A549 (cell line): ENCODE data around the gene PLOD3. TPM values are rescaled to one million over a fixed set of nuclear protein-coding genes. Genes with fewer than 3 reads are reported as not detected.

Experiments
- ATOH8 ChIP-seq: fragments of 250-450 bp; sonication (Bioruptor Pico); IDR thresholded peaks from 2 replicates; pipeline ENCODE4 v1.5.0; 2020; ENCODE audit warnings: low read depth, mild to moderate bottlenecking, moderate library complexity
- CBX8 ChIP-seq: fragments of 200-600 bp; sonication (generic); IDR thresholded peaks from 2 replicates; pipeline ENCODE4 v1.6.1; 2016
- CHD4 ChIP-seq: fragments of 200-600 bp; sonication (generic); IDR thresholded peaks from 2 replicates; pipeline ENCODE4 v1.6.1; 2016; ENCODE audit warnings: antibody characterized with exemption, mild to moderate bottlenecking, borderline replicate concordance
- E2F6 ChIP-seq: IDR thresholded peaks from 2 replicates; pipeline ENCODE4 v1.6.1; 2012; ENCODE audit warnings: low read depth, borderline replicate concordance
- ELK1 ChIP-seq: fragments of 150-350 bp; IDR thresholded peaks from 2 replicates; pipeline ENCODE4 v1.6.1; 2014; ENCODE audit warnings: low read depth, mild to moderate bottlenecking, low read length
- EP300 ChIP-seq, 2 experiments: fragments of >200 bp; sonication (Bioruptor Twin); formaldehyde crosslinking; IDR thresholded peaks; 2 replicates in 1 of 2; 3 replicates in 1 of 2; pipeline ENCODE4 v1.6.1; 2016 to 2017
- ESRRA ChIP-seq: fragments of 150-350 bp; IDR thresholded peaks from 2 replicates; pipeline ENCODE4 v1.6.1; 2014; ENCODE audit warnings: mild to moderate bottlenecking, low read length, borderline replicate concordance
- FOSB ChIP-seq: fragments of 250-450 bp; sonication (Bioruptor Pico); IDR thresholded peaks from 2 replicates; pipeline ENCODE4 v1.5.0; 2020; ENCODE audit warnings: mild to moderate bottlenecking, moderate library complexity
- FOSL2 ChIP-seq, 2 experiments: fragments of 450-650 bp in 1 of 2; fragments of >200 bp in 1 of 2; sonication (Bioruptor Twin) in 1 of 2; formaldehyde crosslinking; IDR thresholded peaks; 2 replicates each; pipeline versions ENCODE4 v1.5.0 to v1.6.1; 2016 to 2020; ENCODE audit warnings: mild to moderate bottlenecking in 1 of 2, moderate library complexity in 1 of 2
- HDAC2 ChIP-seq: fragments of 200-600 bp; sonication (generic); IDR thresholded peaks from 2 replicates; pipeline ENCODE4 v1.6.1; 2016
- HOXA7 ChIP-seq: fragments of 250-450 bp; sonication (Bioruptor Pico); IDR thresholded peaks from 2 replicates; pipeline ENCODE4 v1.5.0; 2020; ENCODE audit warnings: mild to moderate bottlenecking, moderate library complexity
- HOXB13 ChIP-seq: fragments of 250-450 bp; sonication (Bioruptor Pico); IDR thresholded peaks from 2 replicates; pipeline ENCODE4 v1.5.0; 2020; ENCODE audit warnings: low read depth, mild to moderate bottlenecking, moderate library complexity
- JUN ChIP-seq, 2 experiments: fragments of >200 bp; sonication (Bioruptor Twin); formaldehyde crosslinking; IDR thresholded peaks; 2 replicates in 1 of 2; 3 replicates in 1 of 2; pipeline ENCODE4 v1.6.1; 2016 to 2017
- JUNB ChIP-seq: fragments of >200 bp; sonication (Bioruptor Twin); formaldehyde crosslinking; IDR thresholded peaks from 2 replicates; pipeline ENCODE4 v1.6.1; 2016
- KDM1A ChIP-seq: fragments of 200-600 bp; sonication (generic); IDR thresholded peaks from 2 replicates; pipeline ENCODE4 v1.6.1; 2016; ENCODE audit warnings: low read depth, mild to moderate bottlenecking
- KDM5A ChIP-seq: fragments of 200-600 bp; sonication (generic); IDR thresholded peaks from 2 replicates; pipeline ENCODE4 v1.6.1; 2016; ENCODE audit warnings: antibody characterized with exemption, mild to moderate bottlenecking
- MAFK ChIP-seq: fragments of 450-650 bp; IDR thresholded peaks from 2 replicates; pipeline ENCODE4 v1.6.1; 2014; ENCODE audit not compliant: partially characterized antibody
- MAZ ChIP-seq: fragments of 150-350 bp; IDR thresholded peaks from 2 replicates; pipeline ENCODE4 v1.6.1; 2014; ENCODE audit warnings: antibody characterized with exemption, low read depth, low read length, borderline replicate concordance
- MYC ChIP-seq: IDR thresholded peaks from 2 replicates; pipeline ENCODE4 v1.6.1; 2012; ENCODE audit warnings: mild to moderate bottlenecking, inconsistent platforms, low read length, improper control_type of control experiment, borderline replicate concordance
- NFE2L2 ChIP-seq: fragments of 150-350 bp; conservative IDR thresholded peaks from 2 replicates; pipeline ENCODE4 v1.6.1; 2014; ENCODE audit warnings: low read length
- NR3C1 ChIP-seq: fragments of >200 bp; sonication (Bioruptor Twin); formaldehyde crosslinking; IDR thresholded peaks from 3 replicates; pipeline ENCODE4 v1.6.1; 2017
- PHF8 ChIP-seq: fragments of 200-600 bp; sonication (generic); IDR thresholded peaks from 2 replicates; pipeline ENCODE4 v1.6.1; 2016; ENCODE audit warnings: low read depth, mild to moderate bottlenecking, antibody characterized with exemption, moderate library complexity, borderline replicate concordance
- POLR2A ChIP-seq: IDR thresholded peaks from 2 replicates; pipeline ENCODE4 v1.6.1; 2012; ENCODE audit warnings: mild to moderate bottlenecking, low read length
- POLR2AphosphoS2 ChIP-seq: conservative IDR thresholded peaks from 2 replicates; pipeline ENCODE4 v1.6.1; 2012; ENCODE audit warnings: low read length, improper control_type of control experiment, inconsistent platforms
- RAD21 ChIP-seq, 2 experiments: fragments of >200 bp in 1 of 2; sonication (Bioruptor Twin) in 1 of 2; formaldehyde crosslinking in 1 of 2; IDR thresholded peaks in 1 of 2; conservative IDR thresholded peaks in 1 of 2; 2 replicates in 1 of 2; 3 replicates in 1 of 2; pipeline ENCODE4 v1.6.1; 2012 to 2018; ENCODE audit warnings: inconsistent platforms in 1 of 2
- RARB ChIP-seq: fragments of 250-450 bp; sonication (Bioruptor Pico); IDR thresholded peaks from 2 replicates; pipeline ENCODE4 v1.8.0; 2021; ENCODE audit warnings: mild to moderate bottlenecking, moderate library complexity
- RFX5 ChIP-seq: fragments of 450-650 bp; IDR thresholded peaks from 2 replicates; pipeline ENCODE4 v1.7.1; 2014; ENCODE audit warnings: antibody characterized with exemption, mild to moderate bottlenecking, moderate library complexity
- SMC3 ChIP-seq: fragments of >200 bp; sonication (Bioruptor Twin); formaldehyde crosslinking; IDR thresholded peaks from 3 replicates; pipeline ENCODE4 v1.6.1; 2018; ENCODE audit warnings: inconsistent platforms
- SREBF2 ChIP-seq: fragments of 450-650 bp; IDR thresholded peaks from 2 replicates; pipeline ENCODE4 v1.6.1; 2014; ENCODE audit warnings: mild to moderate bottlenecking, moderate library complexity
- TFCP2L1 ChIP-seq: fragments of 250-450 bp; sonication (Bioruptor Pico); IDR thresholded peaks from 2 replicates; pipeline ENCODE4 v1.5.0; 2021; ENCODE audit warnings: mild to moderate bottlenecking
- ZC3H11A ChIP-seq: fragments of 450-650 bp; IDR thresholded peaks from 2 replicates; pipeline ENCODE4 v1.6.1; 2014; ENCODE audit warnings: antibody characterized with exemption, mild to moderate bottlenecking
- ZFP36 ChIP-seq: fragments of 450-650 bp; IDR thresholded peaks from 2 replicates; pipeline ENCODE4 v1.6.1; 2014; ENCODE audit warnings: borderline replicate concordance; ENCODE audit not compliant: partially characterized antibody
- ZNF302 ChIP-seq: fragments of 250-450 bp; sonication (Bioruptor Pico); IDR thresholded peaks from 2 replicates; pipeline ENCODE4 v1.9.0; 2021; ENCODE audit warnings: inconsistent platforms, mild to moderate bottlenecking, moderate library complexity
- ZSCAN20 ChIP-seq: fragments of 250-450 bp; sonication (Bioruptor Pico); IDR thresholded peaks from 2 replicates; pipeline ENCODE4 v1.8.0; 2022; ENCODE audit warnings: mild to moderate bottlenecking, moderate library complexity
- polyA plus RNA-seq, 4 experiments: library from polyadenylated mRNA; depleted of rRNA in 3 of 4; stranded (reverse); fragments of >200 nt; fragmentation: RNase III in 1 of 4; extraction: RNeasy Plus Mini Kit Qiagen cat#74134 plus additional on column Dnase treatment in 1 of 4; gene quantifications; 2 replicates in 3 of 4; 3 replicates in 1 of 4; pipeline ENCODE4 v1.2.3, GENCODE V29; 2011 to 2017
- TF ChIP-seq, protein P1 (sequence below): fragments of 200-600 bp; sonication (generic); IDR thresholded peaks from 2 replicates; pipeline ENCODE4 v1.6.1; 2016; ENCODE audit warnings: antibody characterized with exemption, mild to moderate bottlenecking, moderate library complexity
- TF ChIP-seq, protein P2 (sequence below): fragments of >200 bp; sonication (Bioruptor Twin); formaldehyde crosslinking; IDR thresholded peaks from 2 replicates; pipeline ENCODE4 v1.6.1; 2016
- TF ChIP-seq, protein P3 (sequence below): fragments of 450-650 bp; IDR thresholded peaks from 2 replicates; pipeline ENCODE4 v1.6.1; 2014; ENCODE audit warnings: antibody characterized with exemption

PLOD3 gene
- polyA plus RNA-seq, 2 of the 4 experiments (the other 2 are of a cell fraction) = 26.0 to 48.7 TPM

GRCh38 chr7:101165075-101165957 lies 52.1 kb downstream of the PLOD3 start, which contains the start of gene VGF (continued):
- no peak for TF ChIP-seq ELK1
- TF ChIP-seq, protein P1, sequence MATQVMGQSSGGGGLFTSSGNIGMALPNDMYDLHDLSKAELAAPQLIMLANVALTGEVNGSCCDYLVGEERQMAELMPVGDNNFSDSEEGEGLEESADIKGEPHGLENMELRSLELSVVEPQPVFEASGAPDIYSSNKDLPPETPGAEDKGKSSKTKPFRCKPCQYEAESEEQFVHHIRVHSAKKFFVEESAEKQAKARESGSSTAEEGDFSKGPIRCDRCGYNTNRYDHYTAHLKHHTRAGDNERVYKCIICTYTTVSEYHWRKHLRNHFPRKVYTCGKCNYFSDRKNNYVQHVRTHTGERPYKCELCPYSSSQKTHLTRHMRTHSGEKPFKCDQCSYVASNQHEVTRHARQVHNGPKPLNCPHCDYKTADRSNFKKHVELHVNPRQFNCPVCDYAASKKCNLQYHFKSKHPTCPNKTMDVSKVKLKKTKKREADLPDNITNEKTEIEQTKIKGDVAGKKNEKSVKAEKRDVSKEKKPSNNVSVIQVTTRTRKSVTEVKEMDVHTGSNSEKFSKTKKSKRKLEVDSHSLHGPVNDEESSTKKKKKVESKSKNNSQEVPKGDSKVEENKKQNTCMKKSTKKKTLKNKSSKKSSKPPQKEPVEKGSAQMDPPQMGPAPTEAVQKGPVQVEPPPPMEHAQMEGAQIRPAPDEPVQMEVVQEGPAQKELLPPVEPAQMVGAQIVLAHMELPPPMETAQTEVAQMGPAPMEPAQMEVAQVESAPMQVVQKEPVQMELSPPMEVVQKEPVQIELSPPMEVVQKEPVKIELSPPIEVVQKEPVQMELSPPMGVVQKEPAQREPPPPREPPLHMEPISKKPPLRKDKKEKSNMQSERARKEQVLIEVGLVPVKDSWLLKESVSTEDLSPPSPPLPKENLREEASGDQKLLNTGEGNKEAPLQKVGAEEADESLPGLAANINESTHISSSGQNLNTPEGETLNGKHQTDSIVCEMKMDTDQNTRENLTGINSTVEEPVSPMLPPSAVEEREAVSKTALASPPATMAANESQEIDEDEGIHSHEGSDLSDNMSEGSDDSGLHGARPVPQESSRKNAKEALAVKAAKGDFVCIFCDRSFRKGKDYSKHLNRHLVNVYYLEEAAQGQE = peak; percentile 98
- no peak for TF ChIP-seq SREBF2
- TF ChIP-seq RAD21 (conservative IDR thresholded peaks at IDR 0.05 in 1 of 2, IDR thresholded peaks at IDR 0.05 in 1 of 2) = no peak
- no peak for TF ChIP-seq HDAC2
- TF ChIP-seq RFX5 = no peak
- no peak for TF ChIP-seq KDM1A
- no peak for TF ChIP-seq HOXA7 (CRISPR knock-in tag)
- TF ChIP-seq TFCP2L1 = peak; percentile 90; the same call in 1 of the 2 replicates
- no peak for TF ChIP-seq CBX8
- TF ChIP-seq MAZ = no peak
- TF ChIP-seq SMC3 = no peak
- TF ChIP-seq JUN (IDR thresholded peaks at IDR 0.05) = peak in 1 of 2 experiments; percentile 46; a peak in 1 of 5 replicates
- no peak for TF ChIP-seq ZNF302 (CRISPR knock-in tag)
- no peak for TF ChIP-seq FOSB (CRISPR knock-in tag)
- TF ChIP-seq ZFP36 = no peak
- peak; percentile 82; the same call in 1 of the 2 replicates for TF ChIP-seq ZSCAN20 (CRISPR knock-in tag)
- peak; percentile 71; the same call in 1 of the 2 replicates for TF ChIP-seq HOXB13
- no peak for TF ChIP-seq MYC
- TF ChIP-seq ZC3H11A = no peak
- no peak for TF ChIP-seq NR3C1
- no peak for TF ChIP-seq PHF8
- TF ChIP-seq EP300 (IDR thresholded peaks at IDR 0.05) = no peak
- TF ChIP-seq, protein P2, sequence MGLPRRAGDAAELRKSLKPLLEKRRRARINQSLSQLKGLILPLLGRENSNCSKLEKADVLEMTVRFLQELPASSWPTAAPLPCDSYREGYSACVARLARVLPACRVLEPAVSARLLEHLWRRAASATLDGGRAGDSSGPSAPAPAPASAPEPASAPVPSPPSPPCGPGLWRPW = no peak
- no peak for TF ChIP-seq FOSL2 (IDR thresholded peaks at IDR 0.05)
- no peak for TF ChIP-seq FOSL2 (CRISPR knock-in tag; IDR thresholded peaks at IDR 0.05)
- TF ChIP-seq MAFK = no peak
- TF ChIP-seq JUNB = no peak
- TF ChIP-seq E2F6 = peak; percentile 55; the same call in 1 of the 2 replicates
- no peak for TF ChIP-seq RARB (CRISPR knock-in tag)
- TF ChIP-seq POLR2AphosphoS2 = no peak
- TF ChIP-seq CHD4 = no peak
- 0 out of 2 replicates have a peak, but pooled peaks have one; percentile 21 for TF ChIP-seq POLR2A
- no peak for TF ChIP-seq KDM5A
- TF ChIP-seq, protein P3, sequence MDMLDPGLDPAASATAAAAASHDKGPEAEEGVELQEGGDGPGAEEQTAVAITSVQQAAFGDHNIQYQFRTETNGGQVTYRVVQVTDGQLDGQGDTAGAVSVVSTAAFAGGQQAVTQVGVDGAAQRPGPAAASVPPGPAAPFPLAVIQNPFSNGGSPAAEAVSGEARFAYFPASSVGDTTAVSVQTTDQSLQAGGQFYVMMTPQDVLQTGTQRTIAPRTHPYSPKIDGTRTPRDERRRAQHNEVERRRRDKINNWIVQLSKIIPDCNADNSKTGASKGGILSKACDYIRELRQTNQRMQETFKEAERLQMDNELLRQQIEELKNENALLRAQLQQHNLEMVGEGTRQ = peak; percentile 97
- no peak for TF ChIP-seq ATOH8 (CRISPR knock-in tag)
- TF ChIP-seq ESRRA = no peak
- no peak for TF ChIP-seq NFE2L2
